Measurements from ENCODE around the gene LMO4.
A peak's percentile ranks its signal among the peaks of the same experiment; 100 is the strongest.

LMO4 gene

GRCh38 chr1:87318056-87318650, 10.5 kb upstream of the LMO4 start:
- H3K4me3 ChIP-seq = no peak overlapping the region
- no peak overlapping the region for H3K9ac ChIP-seq (ENCODE audit: insufficient read length)
- DNase-seq (ENCODE audit: low read depth, low spot score) = no peak
- no peak overlapping the region for H3K27ac ChIP-seq
- no peak for TF ChIP-seq POLR2AphosphoS5 (IDR thresholded peaks at IDR 0.05; ENCODE audit: borderline replicate concordance, low read depth, low read length)
- TF ChIP-seq FOXP2 (optimal IDR thresholded peaks at IDR 0.05; ENCODE audit: control extremely low read depth, extremely low read length, insufficient read depth) = no peak
- no peak for TF ChIP-seq EZH2 (IDR thresholded peaks at IDR 0.05)
- H3K36me3 ChIP-seq (ENCODE audit: insufficient read depth, low read length) = no peaks in the 10 kb centered on the region
- no peaks in the 10 kb centered on the region for H3K9me3 ChIP-seq (ENCODE audit: low read depth, low read length)

- no peaks in the 10 kb centered on the region for H3K36me3 ChIP-seq (ENCODE audit: insufficient read depth, low read length)
- H3K4me3 ChIP-seq = no peak overlapping the region
- H3K9ac ChIP-seq (ENCODE audit: insufficient read length) = no peak overlapping the region
- TF ChIP-seq FOXP2 (optimal IDR thresholded peaks at IDR 0.05; ENCODE audit: control extremely low read depth, extremely low read length, insufficient read depth) (no peak), EZH2 (IDR thresholded peaks at IDR 0.05) (no peak), POLR2AphosphoS5 (IDR thresholded peaks at IDR 0.05; ENCODE audit: borderline replicate concordance, low read depth, low read length) (no peak)
- no peak for DNase-seq (ENCODE audit: low read depth, low spot score)
- no peak overlapping the region for H3K27ac ChIP-seq
- H3K9me3 ChIP-seq (ENCODE audit: low read depth, low read length) = no peaks in the 10 kb centered on the region
Measured at GRCh38 chr1:87318806-87319205, 9.9 kb upstream of the LMO4 start.

DNA sequence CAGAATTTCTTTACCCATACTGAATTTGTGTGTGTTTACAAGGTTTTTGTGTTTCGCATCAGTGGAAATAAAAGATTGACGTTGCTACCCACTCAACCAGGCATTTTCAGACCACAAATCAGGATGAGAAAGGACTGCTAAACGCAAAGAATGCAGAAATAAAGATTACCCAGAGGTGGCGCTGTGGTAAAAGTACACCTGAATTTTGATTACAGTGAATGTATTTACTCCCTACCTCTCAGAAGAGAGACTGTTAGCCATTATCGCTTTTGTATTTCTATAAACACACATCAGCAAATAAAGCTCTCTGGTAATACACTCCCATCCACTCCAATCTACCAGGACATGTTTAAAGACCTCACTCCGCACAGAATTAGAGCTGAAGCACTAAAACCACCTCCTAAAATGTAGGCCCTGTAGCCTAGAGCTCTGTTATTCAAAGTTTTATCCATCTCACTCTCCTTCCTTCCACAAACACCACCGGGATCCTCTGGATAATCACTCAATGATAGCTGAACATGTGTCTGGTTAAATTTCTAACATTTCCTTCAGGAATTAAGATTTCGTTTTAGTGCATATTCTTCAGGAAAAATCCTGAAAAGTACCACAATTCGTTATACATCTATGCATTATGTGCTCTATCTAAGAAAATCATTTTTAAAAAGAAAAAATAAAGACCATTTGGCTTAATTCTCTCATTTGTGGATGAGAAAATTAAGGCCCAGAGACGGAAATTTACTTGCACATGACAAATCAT, 2.5 kb upstream of the LMO4 start:
- H3K4me3 ChIP-seq = no peak overlapping the region
- no peak overlapping the region for H3K9ac ChIP-seq (ENCODE audit: insufficient read length)
- H3K27ac ChIP-seq = no peak overlapping the region
- DNase-seq (ENCODE audit: low read depth, low spot score) = no peak
- H3K36me3 ChIP-seq (ENCODE audit: insufficient read depth, low read length) = no peaks in the 10 kb centered on the region
- TF ChIP-seq POLR2AphosphoS5 (IDR thresholded peaks at IDR 0.05; ENCODE audit: borderline replicate concordance, low read depth, low read length) (no peak), FOXP2 (optimal IDR thresholded peaks at IDR 0.05; ENCODE audit: control extremely low read depth, extremely low read length, insufficient read depth) (no peak), EZH2 (IDR thresholded peaks at IDR 0.05) (no peak)
- no peaks in the 10 kb centered on the region for H3K9me3 ChIP-seq (ENCODE audit: low read depth, low read length)

- peak overlapping the region; percentile 95 for H3K4me3 ChIP-seq
- peak overlapping the region; percentile 34; the same call in 1 of the 2 replicates for H3K27ac ChIP-seq
- no peak overlapping the region for H3K9ac ChIP-seq (ENCODE audit: insufficient read length)
- no peaks in the 10 kb centered on the region for H3K9me3 ChIP-seq (ENCODE audit: low read depth, low read length)
- TF ChIP-seq EZH2 (IDR thresholded peaks at IDR 0.05) (no peak), POLR2AphosphoS5 (IDR thresholded peaks at IDR 0.05; ENCODE audit: borderline replicate concordance, low read depth, low read length) (no peak)
- no peak for DNase-seq (ENCODE audit: low read depth, low spot score)
- peaks cover 8% of the 10 kb centered on the region for H3K36me3 ChIP-seq (ENCODE audit: insufficient read depth, low read length)
Measured at GRCh38 chr1:87327376-87328271, 1.1 kb upstream of the LMO4 start.

- DNase-seq (ENCODE audit: low read depth, low spot score) = no peak
- TF ChIP-seq POLR2AphosphoS5 (IDR thresholded peaks at IDR 0.05; ENCODE audit: borderline replicate concordance, low read depth, low read length) (no peak), FOXP2 (optimal IDR thresholded peaks at IDR 0.05; ENCODE audit: control extremely low read depth, extremely low read length, insufficient read depth) (no peak), EZH2 (IDR thresholded peaks at IDR 0.05) (no peak)
Measured at GRCh38 chr1:87329051-87329525, 408 bp downstream of the LMO4 start.

DNA sequence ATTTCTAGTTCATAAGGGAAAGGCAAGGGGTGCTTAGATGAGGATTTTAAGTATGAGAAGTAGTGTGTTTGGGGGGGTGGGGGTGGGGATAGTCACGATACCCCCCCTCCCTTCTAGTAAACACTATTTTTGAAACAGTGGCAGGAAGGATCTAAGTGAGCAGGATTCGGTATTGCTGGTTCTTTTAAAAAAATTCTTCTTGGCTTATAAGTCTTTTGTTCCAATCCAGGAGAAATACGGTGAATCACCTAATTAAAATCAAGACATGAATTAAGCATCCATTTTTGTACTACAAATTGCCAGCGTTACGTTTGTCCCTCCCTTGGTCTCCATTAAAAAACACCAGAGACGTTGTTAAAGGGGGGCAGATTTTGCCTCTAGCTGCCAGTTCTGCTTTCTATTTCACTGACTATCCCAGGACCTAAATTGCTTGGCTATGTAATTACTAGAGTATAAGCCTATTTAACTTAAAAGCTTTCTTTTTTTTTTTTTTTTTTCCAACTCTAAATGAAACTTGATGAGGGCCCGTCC, 911 bp downstream of the LMO4 start:
- Histone ChIP-seq H3K9me3 (ENCODE audit: low read depth, low read length) (no peaks in the 10 kb centered on the region), H3K36me3 (ENCODE audit: insufficient read depth, low read length) (peaks cover 17% of the 10 kb centered on the region), H3K27ac (peak overlapping the region; percentile 87), H3K4me3 (peak overlapping the region; percentile 95), H3K9ac (ENCODE audit: insufficient read length) (peak overlapping the region; percentile 93)
- TF ChIP-seq FOXP2 (optimal IDR thresholded peaks at IDR 0.05; ENCODE audit: control extremely low read depth, extremely low read length, insufficient read depth) (no peak), POLR2AphosphoS5 (IDR thresholded peaks at IDR 0.05; ENCODE audit: borderline replicate concordance, low read depth, low read length) (no peak), EZH2 (IDR thresholded peaks at IDR 0.05) (no peak)
- no peak for DNase-seq (ENCODE audit: low read depth, low spot score)

More at GRCh38 chr1:87329051-87329525, 408 bp downstream of the LMO4 start:
- Histone ChIP-seq H3K9ac (ENCODE audit: insufficient read length) (peak overlapping the region; percentile 93), H3K4me3 (peak overlapping the region; percentile 95), H3K36me3 (ENCODE audit: insufficient read depth, low read length) (peaks cover 17% of the 10 kb centered on the region), H3K27ac (peak overlapping the region; percentile 87), H3K9me3 (ENCODE audit: low read depth, low read length) (no peaks in the 10 kb centered on the region)

DNA sequence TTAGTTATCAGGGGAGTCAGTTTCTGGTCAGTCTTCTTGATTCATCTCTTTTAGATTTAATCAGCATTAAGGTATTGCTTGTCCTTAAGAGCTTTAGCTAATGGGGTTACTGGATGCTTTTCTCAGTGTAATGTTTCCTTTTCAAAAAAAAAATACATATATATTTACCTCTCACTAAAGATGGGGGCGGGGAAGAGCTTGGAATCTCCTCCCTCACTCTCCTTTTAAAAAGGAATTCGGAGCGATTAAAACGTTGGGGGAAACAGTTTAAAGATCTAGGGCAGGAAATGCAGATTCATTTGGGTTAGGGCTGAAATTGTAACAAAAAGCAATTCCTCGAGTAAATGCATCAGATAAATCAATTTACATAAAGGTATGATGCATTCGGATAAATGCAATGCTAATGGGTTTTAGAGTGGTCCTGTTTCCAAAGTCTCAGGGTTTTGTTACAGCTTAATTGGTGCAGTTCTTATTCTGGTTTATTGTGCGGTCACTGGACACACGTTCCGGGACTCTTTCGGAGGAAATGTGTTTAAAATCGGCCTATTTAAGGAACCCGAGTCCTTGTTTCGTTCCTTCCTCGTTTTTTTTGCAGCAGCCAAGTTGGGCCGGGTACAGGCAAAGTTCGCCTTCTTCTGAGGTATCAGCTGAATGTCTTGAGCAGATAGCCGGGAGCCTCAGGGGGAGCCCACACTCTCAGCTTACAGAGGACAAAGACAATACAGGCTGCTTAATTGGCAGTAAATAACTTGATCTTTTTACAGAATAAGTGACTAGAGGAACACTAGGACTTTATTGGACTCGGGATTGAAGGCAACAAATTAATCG, 1.6 kb downstream of the LMO4 start:
- Histone ChIP-seq H3K36me3 (ENCODE audit: insufficient read depth, low read length) (peaks cover 17% of the 10 kb centered on the region), H3K9me3 (ENCODE audit: low read depth, low read length) (no peaks in the 10 kb centered on the region), H3K27ac (no peak overlapping the region), H3K9ac (ENCODE audit: insufficient read length) (peak overlapping the region; percentile 93), H3K4me3 (peak overlapping the region; percentile 95)
- no peak for TF ChIP-seq FOXP2 (optimal IDR thresholded peaks at IDR 0.05; ENCODE audit: control extremely low read depth, extremely low read length, insufficient read depth)
- no peak for TF ChIP-seq POLR2AphosphoS5 (IDR thresholded peaks at IDR 0.05; ENCODE audit: borderline replicate concordance, low read depth, low read length)
- no peak for TF ChIP-seq EZH2 (IDR thresholded peaks at IDR 0.05)
- no peak for DNase-seq (ENCODE audit: low read depth, low spot score)

Data from SK-N-MC (cell line).